Measurements from ENCODE around the gene CDH9.

CDH9 gene

DNA sequence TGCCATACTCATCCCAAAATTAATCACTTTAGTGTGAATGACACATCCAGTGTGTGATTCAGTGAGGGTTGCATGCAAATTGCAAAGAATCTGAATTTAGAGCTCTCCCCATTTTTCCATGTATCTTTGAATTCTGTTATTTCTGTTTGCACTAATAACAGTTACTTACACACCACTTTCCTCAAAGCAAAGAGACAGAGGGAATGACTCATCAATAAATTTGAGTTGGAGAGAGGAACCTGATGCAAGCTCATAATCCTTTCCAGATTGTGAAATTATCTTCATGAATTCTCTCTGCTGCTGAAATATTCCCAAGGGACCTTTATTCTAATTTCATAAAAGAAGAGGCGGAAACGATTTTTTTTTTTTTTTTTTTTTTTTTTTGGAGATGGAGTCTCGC is 204.8 kb downstream of the CDH9 start (continued):
- TF ChIP-seq ZNF211 (tag by site-specific recombination; IDR thresholded peaks at IDR 0.05; ENCODE audit: low read depth) (no peak), KLF17 (tag by site-specific recombination; IDR thresholded peaks at IDR 0.05) (no peak), TRIM28 (IDR thresholded peaks at IDR 0.05; ENCODE audit: borderline replicate concordance, low read length) (no peak), ZNF16 (tag by site-specific recombination; IDR thresholded peaks at IDR 0.05; ENCODE audit: low read depth) (no peak), KLF1 (tag by site-specific recombination; IDR thresholded peaks at IDR 0.05) (no peak), ZNF626 (tag by site-specific recombination; IDR thresholded peaks at IDR 0.05) (no peak), ZNF404 (tag by site-specific recombination; IDR thresholded peaks at IDR 0.05) (no peak)

All from HEK293 (cell line).